IPS-15b (cell line): Measurements from ENCODE around the gene SLC6A3.
"Not testable (repeated sequence)": the region's sequence is repeated elsewhere in the genome, so short reads cannot be mapped to it uniquely, and the experiment has no call there.

Experiments used
- H3K27me3 ChIP-seq: one replicate; pipeline ENCODE4 v1.6.1; 2013; ENCODE audit warnings: low read length; ENCODE audit not compliant: control insufficient read depth, insufficient read depth
- H3K36me3 ChIP-seq: one replicate; pipeline ENCODE4 v1.6.1; 2013; ENCODE audit warnings: low read length; ENCODE audit not compliant: control insufficient read depth, insufficient read depth
- H3K4me1 ChIP-seq: one replicate; pipeline ENCODE4 v1.6.1; 2013; ENCODE audit warnings: mild to moderate bottlenecking, low read length; ENCODE audit not compliant: control insufficient read depth, insufficient read depth
- H3K4me3 ChIP-seq: one replicate; pipeline ENCODE4 v1.5.1; 2013; ENCODE audit warnings: low read depth, low read length
- H3K9ac ChIP-seq: one replicate; pipeline ENCODE4 v1.6.1; 2013; ENCODE audit warnings: low read depth, mild to moderate bottlenecking, low read length
- H3K9me3 ChIP-seq: one replicate; pipeline ENCODE4 v1.6.1; 2013; ENCODE audit warnings: mild to moderate bottlenecking, low read length; ENCODE audit not compliant: control insufficient read depth, insufficient read depth

Gene SLC6A3

GRCh38 chr5:1432296-1432695 lies 12.9 kb downstream of the SLC6A3 start:
- H3K9me3 ChIP-seq = peaks cover 7% of the 10 kb centered on the region
- no peaks in the 10 kb centered on the region for H3K36me3 ChIP-seq
- H3K4me1 ChIP-seq = no peaks in the 10 kb centered on the region
- no peak overlapping the region for H3K9ac ChIP-seq
- H3K4me3 ChIP-seq = no peak overlapping the region
- no peaks in the 10 kb centered on the region for H3K27me3 ChIP-seq

DNA sequence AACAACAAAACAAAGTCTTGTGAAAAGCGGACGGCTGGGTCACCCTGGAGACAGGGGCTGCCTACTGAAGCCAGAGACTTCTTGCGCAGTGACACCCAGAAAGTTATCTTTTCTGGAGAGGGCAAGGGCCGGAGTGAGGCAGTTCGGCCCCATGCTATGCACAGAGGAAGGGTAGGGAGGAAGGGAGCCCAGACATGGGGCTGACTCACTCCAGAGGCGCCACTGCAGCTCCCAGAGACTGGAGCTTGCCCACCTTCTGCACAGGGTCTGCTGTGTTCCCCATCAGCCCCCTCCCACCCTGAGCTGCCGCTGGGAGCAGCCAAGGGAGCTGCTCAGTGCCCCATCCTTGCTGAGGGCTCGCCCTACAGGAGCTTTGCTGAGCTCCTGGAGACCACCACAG lies 13.3 kb downstream of the SLC6A3 start:
- H3K9ac ChIP-seq = no peak overlapping the region
- H3K9me3 ChIP-seq = peaks cover 7% of the 10 kb centered on the region
- no peaks in the 10 kb centered on the region for H3K27me3 ChIP-seq

GRCh38 chr5:1431021-1431811 lies 14.0 kb downstream of the SLC6A3 start:
- Histone ChIP-seq H3K36me3 (no peaks in the 10 kb centered on the region), H3K9me3 (peaks cover 7% of the 10 kb centered on the region), H3K4me1 (no peaks in the 10 kb centered on the region), H3K4me3 (no peak overlapping the region), H3K9ac (no peak overlapping the region), H3K27me3 (no peaks in the 10 kb centered on the region)

More for the DNA sequence above, 13.3 kb downstream of the SLC6A3 start:
- Histone ChIP-seq H3K4me1 (no peaks in the 10 kb centered on the region), H3K4me3 (no peak overlapping the region), H3K36me3 (no peaks in the 10 kb centered on the region)

GRCh38 chr5:1430121-1430795 lies 15.0 kb downstream of the SLC6A3 start:
- no peaks in the 10 kb centered on the region for H3K27me3 ChIP-seq
- no peaks in the 10 kb centered on the region for H3K36me3 ChIP-seq
- H3K4me1 ChIP-seq = no peaks in the 10 kb centered on the region
- H3K9ac ChIP-seq = no peak overlapping the region
- peaks cover 7% of the 10 kb centered on the region for H3K9me3 ChIP-seq
- no peak overlapping the region for H3K4me3 ChIP-seq

DNA sequence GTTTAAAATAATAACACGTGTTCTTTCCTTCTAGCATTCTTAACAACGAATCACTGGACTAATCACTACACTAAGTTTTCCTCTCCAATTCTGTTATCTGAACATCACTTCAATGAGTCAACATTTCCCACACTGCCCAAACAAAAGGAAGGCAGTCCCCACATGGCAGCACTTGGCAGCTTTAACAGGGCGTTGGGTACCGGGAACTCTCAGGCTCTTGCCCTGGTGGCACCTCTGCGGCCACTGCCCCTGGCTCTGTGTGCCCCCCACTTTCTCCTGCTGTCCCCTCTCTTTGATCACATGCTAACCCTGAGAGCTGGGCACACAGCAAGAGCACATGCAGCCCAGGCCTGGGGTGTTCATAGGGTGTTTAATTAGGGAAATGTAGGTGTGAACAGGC lies 15.7 kb downstream of the SLC6A3 start:
- H3K4me1 ChIP-seq = no peaks in the 10 kb centered on the region
- H3K9me3 ChIP-seq = peaks cover 7% of the 10 kb centered on the region
- H3K27me3 ChIP-seq = no peaks in the 10 kb centered on the region
- no peaks in the 10 kb centered on the region for H3K36me3 ChIP-seq
- no peak overlapping the region for H3K4me3 ChIP-seq
- no peak overlapping the region for H3K9ac ChIP-seq

GRCh38 chr5:1429066-1429465 lies 16.2 kb downstream of the SLC6A3 start:
- H3K9ac ChIP-seq = no peak overlapping the region
- H3K27me3 ChIP-seq = no peaks in the 10 kb centered on the region
- H3K4me1 ChIP-seq = no peaks in the 10 kb centered on the region
- H3K9me3 ChIP-seq = peaks cover 5% of the 10 kb centered on the region
- H3K4me3 ChIP-seq = no peak overlapping the region
- H3K36me3 ChIP-seq = no peaks in the 10 kb centered on the region

- H3K27me3 ChIP-seq = no peaks in the 10 kb centered on the region
- H3K36me3 ChIP-seq = no peaks in the 10 kb centered on the region
- no peaks in the 10 kb centered on the region for H3K4me1 ChIP-seq
- H3K9ac ChIP-seq = no peak overlapping the region
- H3K9me3 ChIP-seq = no peaks in the 10 kb centered on the region
- no peak overlapping the region for H3K4me3 ChIP-seq
Measured at GRCh38 chr5:1428107-1428506, 17.1 kb downstream of the SLC6A3 start.

DNA sequence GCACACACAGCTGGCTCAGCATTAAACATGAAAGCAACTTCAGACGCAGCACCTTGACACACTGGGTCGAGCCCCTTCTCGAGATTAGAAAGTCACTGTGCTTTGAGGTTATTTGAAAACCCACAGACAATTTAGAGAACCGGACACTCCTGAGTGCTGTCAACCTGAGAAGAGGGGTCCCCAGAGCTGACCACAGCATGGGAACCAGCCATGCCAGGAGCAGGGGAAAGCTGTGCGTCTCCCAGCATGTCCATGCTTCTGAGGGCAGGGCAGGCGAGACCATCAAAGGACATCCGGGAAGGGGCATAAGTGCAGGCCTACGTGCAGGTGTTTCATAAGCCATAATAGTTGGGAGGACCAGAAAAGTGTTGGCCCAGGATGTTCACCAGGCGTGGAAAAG lies 20.5 kb downstream of the SLC6A3 start:
- Histone ChIP-seq H3K27me3 (no peaks in the 10 kb centered on the region), H3K4me3 (no peak overlapping the region), H3K9ac (no peak overlapping the region), H3K4me1 (no peaks in the 10 kb centered on the region), H3K36me3 (no peaks in the 10 kb centered on the region), H3K9me3 (no peaks in the 10 kb centered on the region)

DNA sequence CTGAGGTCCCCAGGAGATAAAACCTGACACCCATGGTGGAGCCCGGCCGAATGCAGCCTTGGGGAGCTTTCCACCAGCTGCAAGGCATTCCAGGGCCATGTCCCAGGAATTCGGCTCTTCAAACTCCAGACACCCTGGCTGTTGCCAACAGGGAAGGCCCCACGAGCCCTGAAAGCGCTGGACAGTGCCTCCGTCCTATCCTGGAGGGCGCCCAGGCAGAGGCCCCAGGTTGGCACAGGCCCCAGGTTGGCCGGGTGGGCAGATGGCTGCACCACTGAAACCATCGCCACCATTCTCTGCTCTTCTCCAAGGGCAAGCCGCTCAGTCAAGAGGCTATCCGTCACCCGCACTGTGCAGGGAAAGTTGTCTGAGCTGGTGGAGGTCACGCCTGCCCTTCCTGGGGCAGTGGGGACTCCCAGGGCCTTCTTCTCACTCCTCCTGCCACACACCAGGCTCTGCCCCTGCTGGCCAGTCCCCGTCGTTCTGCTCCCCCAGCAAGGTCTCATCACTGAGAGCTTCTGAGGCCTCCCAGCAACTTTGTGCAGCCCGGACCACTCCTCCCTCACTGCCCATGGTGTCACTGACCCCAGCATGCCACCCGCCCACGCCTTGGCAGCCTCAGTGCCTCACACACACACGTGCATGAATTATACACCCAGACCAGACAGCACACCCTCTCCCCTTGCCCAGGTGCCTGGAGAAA lies 21.2 kb downstream of the SLC6A3 start:
- Histone ChIP-seq H3K9me3 (no peaks in the 10 kb centered on the region), H3K36me3 (no peaks in the 10 kb centered on the region)

GRCh38 chr5:1422522-1422921 lies 22.7 kb downstream of the SLC6A3 start:
- not testable (repeated sequence) for H3K4me3 ChIP-seq, H3K9ac ChIP-seq, H3K36me3 ChIP-seq, H3K9me3 ChIP-seq, H3K27me3 ChIP-seq, H3K4me1 ChIP-seq

More for the DNA sequence above, 21.2 kb downstream of the SLC6A3 start:
- Histone ChIP-seq H3K4me3 (no peak overlapping the region), H3K27me3 (no peaks in the 10 kb centered on the region), H3K9ac (no peak overlapping the region), H3K4me1 (no peaks in the 10 kb centered on the region)

DNA sequence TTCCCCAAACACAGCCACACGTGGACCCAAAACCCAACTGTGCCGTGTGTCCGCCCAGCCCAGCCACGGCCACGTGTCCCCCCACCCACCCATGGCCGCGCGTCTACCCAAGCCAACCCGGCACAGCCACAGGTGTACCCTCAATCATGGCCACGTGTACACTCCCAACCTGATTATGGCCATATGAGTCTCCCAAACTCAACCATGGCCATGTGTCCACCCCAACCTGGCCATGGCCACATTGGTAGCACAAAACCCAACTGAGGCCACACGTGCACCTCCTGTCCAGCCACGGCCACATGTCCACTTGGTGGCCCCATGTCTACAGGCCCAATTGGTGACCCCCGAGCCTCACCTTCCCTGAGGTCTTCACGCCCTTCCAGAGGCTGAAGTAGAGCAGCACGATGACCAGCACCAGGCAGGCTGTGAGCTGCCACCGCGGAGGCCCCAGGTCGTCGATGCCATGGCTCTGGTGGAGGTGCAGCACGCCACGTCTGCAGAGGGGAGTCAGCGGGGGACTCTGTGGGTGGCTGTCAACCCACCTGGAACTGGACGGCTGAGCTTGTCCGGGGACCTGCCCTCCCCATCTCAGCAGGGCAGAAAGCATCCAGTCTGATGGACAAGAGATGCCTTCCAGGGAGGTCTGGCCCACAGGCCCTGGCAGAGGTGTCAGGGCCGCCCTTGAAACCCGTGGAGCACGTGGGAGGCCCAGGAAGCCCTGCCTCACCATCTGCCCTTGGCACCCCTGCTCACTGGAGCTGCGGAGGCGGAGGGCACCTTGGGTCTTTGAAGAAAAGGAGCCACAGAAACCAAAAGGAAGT lies 23.5 kb downstream of the SLC6A3 start:
- no peaks in the 10 kb centered on the region for H3K9me3 ChIP-seq
- no peaks in the 10 kb centered on the region for H3K27me3 ChIP-seq
- no peaks in the 10 kb centered on the region for H3K36me3 ChIP-seq
- H3K4me3 ChIP-seq = no peak overlapping the region
- H3K4me1 ChIP-seq = no peaks in the 10 kb centered on the region
- H3K9ac ChIP-seq = no peak overlapping the region
